SK-N-MC (cell line): ENCODE data around the gene RALGDS.
"Not testable (repeated sequence)": the region's sequence is repeated elsewhere in the genome, so short reads cannot be mapped to it uniquely, and the experiment has no call there.

Experiments
- EZH2 ChIP-seq: fragments of 200-600 bp; sonication (generic); IDR thresholded peaks from one replicate; pipeline ENCODE4 v1.6.1; 2017; ENCODE audit warnings: antibody characterized with exemption
- FOXP2 ChIP-seq: optimal IDR thresholded peaks from 2 replicates; pipeline ENCODE3; 2011; ENCODE audit warnings: mild to moderate bottlenecking, moderate library complexity; ENCODE audit not compliant: insufficient read depth; ENCODE audit errors: extremely low read length, control extremely low read depth
- POLR2AphosphoS5 ChIP-seq: IDR thresholded peaks from 2 replicates; pipeline ENCODE4 v1.6.1; 2012; ENCODE audit warnings: mild to moderate bottlenecking, low read depth, low read length, borderline replicate concordance

DNA sequence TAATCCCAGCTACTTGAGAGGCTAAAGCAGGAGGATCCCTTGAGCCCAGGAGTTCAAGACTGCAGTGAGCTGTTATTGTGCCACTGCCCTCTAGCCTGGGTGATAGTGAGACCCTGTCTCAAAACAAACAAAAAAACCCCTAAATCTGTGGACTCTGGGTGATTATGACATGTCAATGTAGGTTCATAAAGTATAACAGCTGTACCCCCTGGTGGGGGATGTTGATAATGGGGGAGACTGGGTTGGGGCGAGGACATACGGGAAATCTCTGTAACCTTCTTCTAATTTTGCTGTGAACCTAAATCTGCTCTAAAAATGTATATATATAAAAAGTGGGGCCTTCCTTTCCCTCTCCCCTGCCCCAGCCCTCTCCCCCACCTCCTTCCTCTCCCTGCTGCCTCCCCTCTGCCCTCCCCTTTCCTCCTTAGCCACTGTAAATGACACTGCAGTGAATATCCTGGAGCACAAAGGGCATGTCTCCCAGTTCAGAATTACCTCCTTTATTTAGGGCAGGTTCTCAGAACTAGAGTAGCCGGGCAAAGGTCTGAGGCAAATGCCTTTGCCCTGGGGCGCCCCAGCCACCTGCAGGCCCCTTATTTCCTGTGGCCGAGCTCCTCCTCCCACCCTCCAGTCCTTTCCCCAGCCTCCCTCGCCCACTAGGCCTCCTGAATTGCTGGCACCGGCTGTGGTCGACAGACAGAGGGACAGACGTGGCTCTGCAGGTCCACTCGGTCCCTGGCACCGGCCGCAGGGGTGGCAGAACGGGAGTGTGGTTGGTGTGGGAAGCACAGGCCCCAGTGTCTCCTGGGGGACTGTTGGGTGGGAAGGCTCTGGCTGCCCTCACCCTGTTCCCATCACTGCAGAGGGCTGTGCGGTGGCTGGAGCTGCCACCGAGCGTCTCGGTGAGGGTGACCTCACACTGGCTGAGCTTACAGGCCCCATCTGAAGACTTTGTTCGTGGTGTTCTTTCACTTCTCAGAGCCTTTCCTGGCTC, 40.0 kb downstream of the RALGDS start:
- TF ChIP-seq EZH2, POLR2AphosphoS5, FOXP2: not testable (repeated sequence)
